HG02884 (cell line): ENCODE results near the gene APELA.
"Not testable (repeated sequence)": the region's sequence is repeated elsewhere in the genome, so short reads cannot be mapped to it uniquely, and the experiment has no call there.

Experiments used
- ATAC-seq: cut with Tn5 transposase; IDR thresholded peaks from one replicate; pipeline ENCODE4 v1.9.1; 2021; ENCODE audit warnings: mild to moderate bottlenecking, moderate library complexity; ENCODE audit not compliant: unreplicated experiment

Gene APELA

GRCh38 chr4:164924670-164925238, 47.8 kb downstream of the APELA start:
- ATAC-seq = peak; percentile 64

GRCh38 chr4:164926301-164926700, 49.3 kb downstream of the APELA start:
- ATAC-seq = no peak

- not testable (repeated sequence) for ATAC-seq
Observed at GRCh38 chr4:164927101-164927500, 50.1 kb downstream of the APELA start.

- no peak for ATAC-seq
Observed at GRCh38 chr4:164930647-164931046, 53.7 kb downstream of the APELA start.

- no peak for ATAC-seq
Observed at GRCh38 chr4:164931551-164932324, 54.8 kb downstream of the APELA start.

- ATAC-seq = no peak
Observed at GRCh38 chr4:164933244-164933643, 56.3 kb downstream of the APELA start.

GRCh38 chr4:164935363-164935762, 58.4 kb downstream of the APELA start:
- ATAC-seq = peak; percentile 56

GRCh38 chr4:164935865-164936606, 59.1 kb downstream of the APELA start:
- ATAC-seq = peak; percentile 54

GRCh38 chr4:164937576-164938270, 60.7 kb downstream of the APELA start:
- ATAC-seq = peak; percentile 26

GRCh38 chr4:164943192-164943591, 66.2 kb downstream of the APELA start:
- ATAC-seq = no peak

- no peak for ATAC-seq
Observed at GRCh38 chr4:164945146-164945545, 68.2 kb downstream of the APELA start.

- no peak for ATAC-seq
Observed at GRCh38 chr4:164946810-164947209, 69.8 kb downstream of the APELA start.
